ENCODE data around the gene OR13A1.
"Not testable (repeated sequence)": the region's sequence is repeated elsewhere in the genome, so short reads cannot be mapped to it uniquely, and the experiment has no call there.

Gene OR13A1

GRCh38 chr10:45280113-45280760 lies 35.2 kb downstream of the OR13A1 start:
- no peak for DNase-seq

GRCh38 chr10:45279682-45280081 lies 35.7 kb downstream of the OR13A1 start:
- no peak for DNase-seq

DNA sequence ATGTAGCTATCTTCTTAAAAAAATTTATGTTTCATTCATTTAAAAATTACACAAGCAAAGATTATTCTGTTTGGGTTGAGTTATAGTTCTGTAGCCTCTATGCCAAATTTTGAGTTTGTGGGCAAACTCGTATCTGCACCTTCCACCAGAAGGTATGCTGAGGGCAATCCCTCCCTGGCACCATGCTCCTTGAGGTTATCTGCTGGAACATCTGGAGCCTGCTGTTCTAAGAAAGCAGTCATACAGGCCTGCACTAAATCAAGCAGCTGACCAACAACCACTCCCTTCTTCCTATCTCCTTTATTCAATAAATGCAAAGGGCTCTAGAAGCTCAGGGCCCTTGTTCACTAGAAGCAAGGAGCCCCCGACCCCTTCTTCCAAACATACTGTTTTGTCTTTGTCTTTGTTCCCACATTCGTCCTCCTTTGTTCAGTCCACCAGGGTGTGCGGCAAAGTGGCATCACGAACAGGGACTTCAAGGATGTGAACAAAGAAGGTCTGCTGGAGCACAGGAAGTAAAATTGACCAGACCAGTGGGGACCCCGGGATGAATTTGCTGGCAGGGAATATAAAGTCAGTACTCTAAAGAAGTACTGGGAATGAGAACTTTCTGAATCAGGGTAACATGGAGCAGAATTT lies 36.4 kb downstream of the OR13A1 start:
- no peak for DNase-seq

DNA sequence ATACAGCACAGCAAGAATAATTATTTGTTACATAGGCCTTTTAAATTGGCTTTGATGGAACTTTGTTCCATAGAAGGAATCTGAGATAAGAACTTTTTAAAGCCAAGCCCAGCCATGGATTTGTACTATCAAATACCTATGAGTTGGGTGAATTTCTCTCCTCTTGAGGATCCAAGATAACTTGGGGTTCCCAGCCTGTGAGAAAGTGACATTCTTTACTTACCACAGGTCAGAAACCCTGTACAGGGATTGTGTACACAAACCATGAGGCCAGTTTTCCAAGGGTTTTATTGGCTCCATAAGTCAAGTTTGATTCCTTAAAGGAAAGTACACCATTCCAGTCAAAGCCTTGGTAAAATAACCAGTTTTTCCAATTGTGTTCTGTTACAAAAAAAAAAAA lies 39.3 kb downstream of the OR13A1 start:
- not testable (repeated sequence) for DNase-seq

DNA sequence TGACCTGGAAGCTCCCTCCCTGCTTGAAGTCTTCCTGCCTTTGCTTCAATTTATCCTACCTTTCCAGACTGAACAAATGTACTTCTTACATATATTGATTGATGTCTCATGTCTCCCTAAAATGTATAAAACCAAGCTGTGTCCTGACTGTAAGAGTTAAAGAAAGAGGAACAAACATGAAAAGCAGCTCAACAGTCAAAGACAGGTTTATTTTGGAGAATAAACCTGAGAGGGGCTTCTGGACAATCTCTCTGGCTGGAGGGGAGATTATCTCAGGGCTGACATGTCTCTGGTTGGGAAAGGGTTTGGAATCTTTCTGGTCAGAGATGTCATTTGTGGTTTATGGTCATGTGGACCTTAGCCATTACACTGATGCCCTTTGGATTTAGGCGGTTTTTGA lies 41.0 kb downstream of the OR13A1 start:
- no peak for DNase-seq

GRCh38 chr10:45267777-45268176 lies 47.6 kb downstream of the OR13A1 start:
- DNase-seq = not testable (repeated sequence)

- no peak for DNase-seq
Measured at GRCh38 chr10:45265996-45266395, 49.4 kb downstream of the OR13A1 start.

DNA sequence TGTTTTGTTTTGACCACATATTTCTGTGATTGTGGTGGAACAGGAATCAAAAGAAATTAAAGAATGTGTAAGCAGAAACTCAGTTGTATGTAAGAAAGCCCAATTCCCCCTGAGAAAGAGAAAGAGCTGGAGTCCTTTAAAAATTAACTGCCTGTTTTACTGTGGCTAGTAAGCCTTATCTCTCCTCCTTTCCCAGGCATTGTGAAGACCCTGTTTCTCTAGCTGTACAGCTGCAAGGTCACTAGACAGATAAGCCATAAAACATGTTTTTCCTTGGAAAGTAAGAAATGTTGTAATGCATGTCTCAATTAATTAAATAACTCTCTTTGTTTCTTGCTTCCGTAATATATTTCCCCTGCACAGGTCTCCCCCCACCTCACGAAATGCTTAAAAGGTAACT lies 53.5 kb downstream of the OR13A1 start:
- no peak for DNase-seq

DNA sequence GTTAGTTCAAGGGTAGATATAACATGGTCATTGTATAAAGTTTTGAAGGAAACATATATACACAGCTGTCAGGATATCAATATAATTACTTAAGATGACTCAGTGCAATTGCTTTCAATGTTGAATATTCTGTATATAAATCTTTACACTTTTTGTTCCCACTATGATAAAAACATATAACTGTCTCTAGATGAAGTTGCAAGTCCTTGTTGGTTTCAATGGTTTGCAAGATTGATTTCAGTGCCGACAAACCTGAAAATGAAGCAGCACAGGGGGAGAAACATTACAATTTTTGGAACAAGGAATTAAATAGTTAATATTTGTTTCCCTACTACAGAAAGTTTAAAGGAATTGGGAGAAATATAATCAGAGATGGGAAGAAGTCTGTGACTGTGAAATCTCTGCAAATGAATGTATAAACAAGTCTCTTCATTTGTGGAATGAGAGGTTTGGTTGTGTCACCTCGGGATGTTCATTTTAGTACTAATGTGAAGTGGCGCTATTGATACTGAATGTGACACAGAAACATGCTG lies 54.1 kb downstream of the OR13A1 start:
- no peak for DNase-seq

- DNase-seq = not testable (repeated sequence)
Measured at GRCh38 chr10:45260635-45261034, 54.8 kb downstream of the OR13A1 start.

- not testable (repeated sequence) for DNase-seq
Measured at GRCh38 chr10:45259786-45260495, 55.5 kb downstream of the OR13A1 start.

DNA sequence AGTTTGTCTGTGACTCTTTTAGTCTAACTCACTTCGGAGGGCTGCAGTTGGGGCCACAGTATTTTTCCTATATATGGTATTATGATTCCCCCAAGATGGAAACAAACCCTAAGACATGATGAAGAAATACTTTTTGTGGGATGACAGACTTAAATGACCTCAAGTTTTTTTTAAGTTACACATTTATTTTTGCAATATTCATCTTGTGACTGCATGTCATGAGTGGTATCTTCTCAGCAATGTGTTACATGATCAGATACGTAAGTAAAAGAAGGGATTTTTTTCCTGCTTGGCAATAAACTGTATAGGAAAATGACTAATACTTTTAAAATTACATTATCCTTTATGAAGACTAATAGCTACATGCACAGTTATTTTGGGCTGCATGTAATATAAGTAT lies 57.8 kb downstream of the OR13A1 start:
- no peak for DNase-seq

DNA sequence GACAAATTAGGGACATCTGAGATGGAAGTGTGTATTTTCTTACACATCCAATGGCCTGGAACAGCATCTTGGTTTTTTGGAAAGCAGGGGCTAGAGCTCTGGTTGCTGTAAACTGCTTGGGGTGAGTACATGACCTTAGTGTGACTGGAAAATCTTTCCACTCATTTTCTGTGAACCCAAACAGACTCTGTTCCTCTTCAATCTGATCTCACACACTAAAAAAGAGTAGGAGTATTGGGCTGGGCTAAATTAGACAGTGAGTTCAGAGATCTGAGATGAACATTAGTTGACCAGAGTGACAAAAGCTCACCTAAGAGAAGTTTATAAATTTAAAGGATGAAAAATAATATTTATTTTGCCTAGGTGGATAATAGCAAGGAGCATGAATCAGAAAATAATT lies 59.2 kb downstream of the OR13A1 start:
- DNase-seq = no peak

- no peak for DNase-seq
Measured at GRCh38 chr10:45255706-45256105, 59.7 kb downstream of the OR13A1 start.

- no peak for DNase-seq
Measured at GRCh38 chr10:45254892-45255291, 60.5 kb downstream of the OR13A1 start.

DNA sequence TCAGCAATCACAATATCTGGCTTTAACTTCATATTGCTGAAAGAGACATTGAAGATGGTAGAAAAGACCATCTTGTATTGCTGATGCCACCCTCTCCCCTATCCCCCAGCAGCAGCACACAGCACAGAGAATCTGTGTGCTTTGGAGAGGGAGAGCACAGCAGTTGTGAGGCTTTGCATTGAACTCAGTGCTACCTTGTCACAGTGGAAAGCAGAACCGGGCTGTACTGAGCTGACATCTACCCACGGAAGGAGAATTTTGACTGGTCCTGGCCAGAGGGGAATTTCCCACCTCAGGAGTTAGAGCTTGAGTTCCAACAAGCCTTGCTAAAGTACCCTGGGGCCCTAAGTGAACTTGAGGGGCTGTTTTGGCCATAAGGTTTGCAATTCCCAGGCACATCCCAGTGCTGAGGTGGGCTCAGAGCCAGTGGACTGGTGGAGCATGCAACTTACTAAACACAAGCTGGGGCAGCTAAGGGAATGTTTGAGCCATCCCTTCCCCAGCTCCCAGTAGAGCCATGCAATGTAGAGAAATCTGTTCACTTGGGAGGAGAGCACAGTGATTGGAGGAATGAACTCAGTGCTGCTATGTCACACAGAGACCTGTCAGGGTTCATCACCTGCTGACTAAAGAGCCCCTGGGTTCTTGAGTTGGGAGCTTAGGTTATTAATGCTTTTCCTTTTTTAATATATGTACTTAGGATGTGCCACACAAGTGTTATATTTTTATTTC lies 62.1 kb downstream of the OR13A1 start:
- no peak for DNase-seq
